ENCODE data around the gene ANKRD31.
"Not testable (repeated sequence)": the region's sequence is repeated elsewhere in the genome, so short reads cannot be mapped to it uniquely, and the experiment has no call there.

ANKRD31 gene

DNA sequence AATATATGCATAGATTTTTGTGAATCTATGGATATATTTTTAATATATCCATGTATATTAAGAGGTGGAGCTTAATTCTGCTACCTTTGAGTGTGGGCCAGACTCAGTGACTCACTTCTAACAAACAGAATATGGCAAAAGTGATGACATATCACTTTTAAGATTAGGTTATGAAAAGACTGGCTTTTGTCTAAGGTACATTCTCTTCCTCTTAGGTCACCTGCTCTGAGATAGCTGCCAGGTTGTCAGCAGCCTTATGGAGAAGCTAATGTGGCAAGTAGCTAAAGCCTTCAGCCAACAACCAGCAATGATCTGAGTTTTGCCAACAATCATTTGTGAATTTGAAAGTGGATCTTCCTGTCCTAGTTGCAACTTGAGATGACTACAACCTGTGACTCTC, 83.8 kb downstream of the ANKRD31 start:
- in situ Hi-C loops (cut with MboI; ENCODE audit: low sequenced_read_pairs): no loop called here

DNA sequence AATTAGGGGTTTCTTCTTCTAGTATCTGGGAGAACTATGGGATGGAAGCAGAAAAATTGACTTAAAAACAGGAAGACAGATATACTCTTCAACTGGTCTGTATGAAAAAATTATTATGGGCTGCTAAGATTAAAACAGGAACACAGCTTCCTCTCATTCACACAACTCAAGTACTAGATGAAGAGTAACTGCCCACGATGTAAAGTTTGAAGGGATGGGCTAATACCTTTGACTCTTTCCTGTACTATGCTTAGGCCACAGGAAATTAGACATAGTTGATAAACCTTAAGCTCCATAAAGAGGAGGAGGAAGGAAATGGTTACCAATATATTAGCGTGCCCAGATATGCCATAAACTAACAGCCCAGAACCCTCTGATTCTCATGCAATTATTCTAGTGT, 88.6 kb downstream of the ANKRD31 start:
- in situ Hi-C loops (cut with MboI; ENCODE audit: low sequenced_read_pairs): no loop called here

GRCh38 chr5:75142566-75143136, 94.0 kb downstream of the ANKRD31 start:
- in situ Hi-C loops (cut with MboI; ENCODE audit: low sequenced_read_pairs): no loop called here

- in situ Hi-C loops (cut with MboI; ENCODE audit: low sequenced_read_pairs): no loop called here
Observed at GRCh38 chr5:75140277-75140676, 96.4 kb downstream of the ANKRD31 start.

DNA sequence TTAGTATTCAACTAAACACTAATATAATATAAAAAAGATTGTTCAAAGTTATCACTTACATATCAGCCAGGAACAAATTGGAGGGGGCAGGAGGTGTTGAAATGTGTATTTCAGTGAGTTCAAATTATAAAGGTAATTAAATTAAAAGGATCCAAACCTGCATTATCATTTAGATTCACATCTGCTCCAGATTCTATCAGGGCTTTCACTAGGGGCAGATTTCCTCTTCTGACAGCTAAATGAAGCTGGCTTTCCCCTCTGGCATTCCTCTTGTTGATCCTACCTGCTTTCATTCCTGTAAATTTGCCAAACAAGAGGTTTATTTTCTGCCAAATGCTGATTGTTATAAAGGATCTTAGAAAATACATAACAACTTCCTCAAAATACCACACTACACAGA, 98.0 kb downstream of the ANKRD31 start:
- in situ Hi-C loops (cut with MboI; ENCODE audit: low sequenced_read_pairs): no loop called here

DNA sequence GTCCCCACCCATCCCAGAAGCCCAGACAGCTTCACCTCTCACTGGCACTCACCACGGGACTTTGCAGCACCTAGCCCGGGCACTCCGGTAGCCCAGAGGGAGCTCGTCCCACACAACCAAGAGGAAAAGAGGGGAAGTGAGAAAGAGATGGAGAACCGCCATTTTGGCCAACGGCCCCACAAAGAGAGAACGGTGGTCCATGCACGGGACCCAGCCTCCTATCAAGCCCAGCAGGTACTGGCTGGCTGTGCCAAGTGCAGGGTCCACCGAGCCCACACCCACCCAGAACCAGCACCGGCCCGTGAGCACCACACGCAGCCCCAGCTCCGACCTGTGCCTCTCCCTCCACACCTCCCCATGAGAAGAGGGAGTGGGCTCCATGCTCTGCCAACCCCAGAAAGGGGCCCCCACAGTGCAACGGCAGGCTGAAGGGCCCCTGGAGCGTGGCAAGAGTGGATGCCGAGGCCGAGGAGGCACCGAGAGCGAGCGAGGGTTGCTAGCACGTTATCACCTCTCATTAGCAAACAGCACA, 105.8 kb downstream of the ANKRD31 start:
- in situ Hi-C loops (cut with MboI; ENCODE audit: low sequenced_read_pairs): no loop called here

DNA sequence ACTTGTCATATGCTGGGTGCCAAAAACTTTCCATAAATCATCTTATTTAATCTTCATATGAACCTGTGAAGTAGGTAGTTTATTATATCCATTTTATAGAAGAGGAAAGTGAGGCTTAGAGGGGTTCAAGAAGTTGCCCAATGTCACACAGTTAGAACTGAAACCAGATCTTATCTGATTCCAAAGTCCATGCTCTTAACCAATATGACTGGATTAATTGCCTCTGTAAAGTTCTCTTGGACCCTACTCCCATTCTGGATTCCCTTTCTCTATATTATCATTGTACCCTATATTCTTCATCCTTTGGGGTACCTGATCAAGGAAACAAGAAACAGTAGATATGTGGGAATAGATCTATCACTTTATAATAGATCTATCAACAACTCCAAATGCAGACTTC, 119.8 kb downstream of the ANKRD31 start:
- in situ Hi-C loops (cut with MboI; ENCODE audit: low sequenced_read_pairs): no loop called here

DNA sequence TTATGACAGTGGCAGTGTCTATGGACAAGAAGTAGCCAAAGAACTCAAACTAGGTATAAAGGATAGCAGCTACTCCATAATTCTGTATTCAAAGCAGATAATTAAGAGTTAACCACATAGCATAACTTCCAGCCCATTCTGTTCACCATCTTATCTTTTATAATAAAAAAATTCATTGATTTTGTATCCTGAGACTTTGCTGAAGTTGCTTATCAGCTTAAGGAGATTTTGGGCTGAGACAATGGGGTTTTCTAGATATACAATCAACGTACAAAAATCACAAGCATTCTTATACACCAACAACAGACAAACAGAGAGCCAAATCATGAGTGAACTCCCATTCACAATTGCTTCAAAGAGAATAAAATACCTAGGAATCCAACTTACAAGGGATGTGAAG, 122.4 kb downstream of the ANKRD31 start:
- in situ Hi-C loops (cut with MboI; ENCODE audit: low sequenced_read_pairs): not testable (repeated sequence)

DNA sequence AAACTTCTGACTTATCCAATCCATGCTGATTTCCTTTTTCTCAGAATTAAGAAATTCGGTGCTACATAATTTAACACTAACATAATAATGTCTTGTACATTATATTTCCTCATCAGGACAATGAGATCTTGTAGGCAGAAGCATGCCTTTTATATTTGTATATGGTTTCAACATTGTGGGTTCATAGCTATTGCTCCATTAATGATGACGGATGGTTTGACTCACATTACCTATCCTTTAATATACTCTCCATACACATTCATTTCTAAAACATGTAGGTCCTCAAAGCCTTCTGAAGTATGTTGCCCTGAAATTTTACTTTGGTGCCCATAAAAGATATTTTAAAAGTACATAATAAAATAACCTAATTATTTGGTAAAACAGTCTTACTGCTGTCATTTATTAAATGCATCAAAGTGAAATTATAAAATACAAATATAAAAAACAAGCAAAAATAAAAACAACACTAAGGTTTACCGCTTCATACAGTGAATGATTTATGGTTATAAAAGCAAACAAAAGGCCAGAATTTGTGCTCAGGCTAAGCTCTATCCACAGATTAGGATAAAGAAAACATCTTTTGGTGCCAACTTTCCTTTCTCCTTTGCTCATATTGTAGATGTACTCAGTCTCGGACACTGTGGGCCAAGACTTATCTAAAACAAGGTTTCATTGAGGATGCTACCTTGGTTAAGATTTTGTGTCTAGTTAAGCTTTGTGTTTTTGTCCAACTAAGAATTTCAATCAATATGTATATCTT, 123.1 kb downstream of the ANKRD31 start:
- in situ Hi-C loops (cut with MboI; ENCODE audit: low sequenced_read_pairs): no loop called here

DNA sequence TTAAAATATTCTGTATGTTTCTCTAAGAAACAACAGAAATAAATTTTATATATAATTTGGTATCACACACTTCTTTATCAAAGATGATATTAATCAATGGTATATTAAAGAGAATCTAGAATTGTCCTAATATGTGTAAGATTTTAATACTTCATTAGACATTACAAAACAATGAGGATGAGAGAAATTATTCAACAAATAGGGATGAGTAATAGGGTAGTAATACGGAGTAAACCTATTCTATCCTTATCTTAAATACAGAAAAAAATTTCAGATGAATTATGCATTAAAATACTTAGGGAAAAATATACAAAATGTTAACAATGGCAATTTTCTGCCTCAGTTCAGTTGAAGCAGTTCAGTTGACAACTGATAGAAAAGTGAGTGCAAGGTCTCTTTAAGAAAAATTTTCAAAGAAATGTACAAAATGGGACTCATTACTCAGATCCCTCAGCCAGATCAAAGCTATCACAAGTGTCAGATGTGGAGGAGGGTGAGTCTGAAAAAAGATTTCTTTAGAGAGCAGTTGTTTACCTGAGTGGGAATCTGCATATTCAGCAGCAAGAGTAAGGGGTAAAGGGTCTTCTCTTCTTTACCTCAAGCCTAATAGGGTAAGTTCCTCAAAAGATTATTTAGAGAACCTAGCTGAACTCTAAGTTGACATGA, 127.6 kb downstream of the ANKRD31 start:
- in situ Hi-C loops (cut with MboI; ENCODE audit: low sequenced_read_pairs): no loop called here

DNA sequence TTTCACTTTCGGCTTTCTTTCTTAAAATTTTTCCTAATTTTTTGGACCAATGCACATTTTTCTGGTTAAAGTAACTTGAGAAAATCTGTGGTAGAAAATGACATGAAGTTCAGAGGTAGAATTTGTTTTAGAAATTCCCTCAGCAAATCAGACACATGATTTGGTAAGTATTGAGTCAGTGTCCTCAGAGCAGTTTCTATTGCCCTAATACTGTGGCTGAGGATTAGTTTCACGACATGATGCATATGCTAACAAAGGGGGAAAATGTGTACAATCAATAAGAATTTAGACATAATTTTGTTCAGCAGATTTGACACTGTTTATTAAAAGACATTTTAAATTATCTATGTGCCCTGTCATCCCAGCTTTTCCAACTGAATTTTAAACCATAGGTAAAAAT, 128.2 kb downstream of the ANKRD31 start:
- in situ Hi-C loops (cut with MboI; ENCODE audit: low sequenced_read_pairs): no loop called here

GRCh38 chr5:75095956-75096355, 140.7 kb downstream of the ANKRD31 start:
- in situ Hi-C loops (cut with MboI; ENCODE audit: low sequenced_read_pairs): not testable (repeated sequence)

- in situ Hi-C loops (cut with MboI; ENCODE audit: low sequenced_read_pairs): no loop called here
Observed at GRCh38 chr5:75091597-75091996, 145.1 kb downstream of the ANKRD31 start.

- in situ Hi-C loops (cut with MboI; ENCODE audit: low sequenced_read_pairs): no loop called here
Observed at GRCh38 chr5:75089662-75090061, 147.0 kb downstream of the ANKRD31 start.

DNA sequence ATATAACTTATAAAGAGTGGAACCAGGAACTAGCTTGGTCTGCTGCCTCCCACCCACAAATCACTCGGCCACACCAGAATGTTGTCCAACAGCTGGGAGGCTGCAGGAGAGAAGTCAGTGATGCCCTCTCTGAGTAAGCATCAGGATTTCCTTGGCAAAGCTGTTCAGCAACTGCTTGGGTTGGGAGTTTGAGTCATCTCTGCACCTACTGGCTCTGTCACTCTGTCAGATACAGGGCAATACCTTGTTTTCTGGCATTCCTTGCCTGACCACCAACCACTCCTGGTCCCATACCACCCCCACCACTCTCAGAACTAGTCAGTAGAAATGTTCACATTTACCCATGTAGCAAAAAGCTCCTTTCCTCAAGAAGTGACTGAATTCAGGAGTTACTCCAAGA, 147.5 kb downstream of the ANKRD31 start:
- in situ Hi-C loops (cut with MboI; ENCODE audit: low sequenced_read_pairs): no loop called here

GRCh38 chr5:75088648-75089047, 148.0 kb downstream of the ANKRD31 start:
- in situ Hi-C loops (cut with MboI; ENCODE audit: low sequenced_read_pairs): no loop called here

DNA sequence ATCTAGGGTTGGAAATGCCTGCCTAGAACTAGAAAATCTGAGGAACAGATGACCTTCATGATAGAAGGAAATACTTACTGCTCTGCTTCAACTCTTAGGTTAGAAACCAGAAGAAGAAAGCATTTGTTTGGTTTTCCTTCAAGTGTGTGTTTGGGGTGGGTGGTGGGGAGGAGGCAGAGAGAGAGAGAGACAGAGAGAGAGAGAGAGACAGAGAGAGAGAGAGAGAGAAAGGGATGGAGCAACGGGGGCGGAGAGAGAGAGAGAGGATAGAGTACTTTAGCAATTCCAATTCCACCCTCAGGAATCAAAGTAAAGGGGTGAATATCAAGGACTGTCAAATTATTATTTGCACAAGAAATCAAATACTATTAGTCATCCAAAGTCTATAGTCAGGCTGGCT, 155.2 kb downstream of the ANKRD31 start:
- in situ Hi-C loops (cut with MboI; ENCODE audit: low sequenced_read_pairs): no loop called here

GRCh38 chr5:75079346-75079745, 157.3 kb downstream of the ANKRD31 start:
- in situ Hi-C loops (cut with MboI; ENCODE audit: low sequenced_read_pairs): not testable (repeated sequence)

- in situ Hi-C loops (cut with MboI; ENCODE audit: low sequenced_read_pairs): no loop called here
Observed at GRCh38 chr5:75078027-75078426, 158.7 kb downstream of the ANKRD31 start.

DNA sequence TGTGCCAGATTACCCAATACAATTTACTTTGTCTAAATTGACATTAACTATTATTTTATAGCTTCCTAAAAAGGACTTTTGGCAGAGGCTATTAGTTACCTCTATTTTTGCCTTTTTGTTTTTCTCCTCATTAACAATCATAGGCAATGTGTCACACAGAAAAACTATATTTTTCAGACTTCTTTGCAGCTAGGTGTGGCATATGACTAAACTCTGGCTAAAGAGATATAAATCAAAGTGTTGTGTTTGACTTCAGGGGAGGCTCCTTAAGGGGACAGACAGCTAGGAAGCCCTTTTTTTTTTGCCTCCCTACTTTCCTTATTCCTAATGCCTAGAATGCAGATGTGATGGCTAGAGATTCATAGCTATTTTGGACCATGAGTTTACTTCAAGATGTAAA, 164.6 kb downstream of the ANKRD31 start:
- in situ Hi-C loops (cut with MboI; ENCODE audit: low sequenced_read_pairs): no loop called here

GRCh38 chr5:75071100-75071499, 165.6 kb downstream of the ANKRD31 start:
- in situ Hi-C loops (cut with MboI; ENCODE audit: low sequenced_read_pairs): no loop called here

DNA sequence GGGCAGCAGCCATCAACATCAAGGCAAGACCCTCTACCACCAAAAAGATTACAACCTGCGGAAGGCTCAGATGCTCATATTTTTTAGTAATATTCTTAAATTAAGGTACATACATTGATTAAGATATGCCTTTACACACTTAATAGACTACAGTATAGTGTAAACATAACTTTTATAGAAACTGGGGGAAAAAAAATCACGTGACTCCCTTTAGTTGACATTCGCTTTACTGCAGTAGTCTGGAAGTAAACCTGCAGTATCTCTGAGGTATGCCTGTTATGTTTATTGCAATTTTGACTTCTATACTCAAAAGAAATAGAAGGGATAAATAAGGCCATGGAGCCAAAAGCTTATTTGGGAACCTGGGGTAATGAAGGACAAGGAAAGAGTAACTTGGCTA, 169.2 kb downstream of the ANKRD31 start:
- in situ Hi-C loops (cut with MboI; ENCODE audit: low sequenced_read_pairs): no loop called here

Measured in HL-60/S4 treated with retinoic acid at 250 ng/mL for 4 days and 3 days (cell line).